HG02884 (cell line): ENCODE data around the gene ZNF444.

Source experiments
- ATAC-seq: cut with Tn5 transposase; IDR thresholded peaks from one replicate; pipeline ENCODE4 v1.9.1; 2021; ENCODE audit warnings: mild to moderate bottlenecking, moderate library complexity; ENCODE audit not compliant: unreplicated experiment

ZNF444 gene

GRCh38 chr19:56106993-56107392 is 34.1 kb upstream of the ZNF444 start:
- ATAC-seq = no peak

GRCh38 chr19:56107626-56108351 is 33.3 kb upstream of the ZNF444 start:
- no peak for ATAC-seq

GRCh38 chr19:56108447-56109195 is 32.5 kb upstream of the ZNF444 start:
- ATAC-seq = no peak

GRCh38 chr19:56109226-56109625 is 31.9 kb upstream of the ZNF444 start:
- no peak for ATAC-seq

- no peak for ATAC-seq
These were observed 30.3 kb upstream of the ZNF444 start for GRCh38 chr19:56110515-56111448.

GRCh38 chr19:56111601-56112312 is 29.3 kb upstream of the ZNF444 start:
- no peak for ATAC-seq

GRCh38 chr19:56112313-56112709 is 28.8 kb upstream of the ZNF444 start:
- no peak for ATAC-seq

- ATAC-seq = no peak
These were observed 27.9 kb upstream of the ZNF444 start for GRCh38 chr19:56113074-56113632.

- no peak for ATAC-seq
These were observed 26.9 kb upstream of the ZNF444 start for GRCh38 chr19:56114051-56114777.

- no peak for ATAC-seq
These were observed 26.3 kb upstream of the ZNF444 start for GRCh38 chr19:56114778-56115110.

- ATAC-seq = no peak
These were observed 25.6 kb upstream of the ZNF444 start for GRCh38 chr19:56115490-56115889.

- ATAC-seq = no peak
These were observed 24.5 kb upstream of the ZNF444 start for GRCh38 chr19:56116606-56117005.

GRCh38 chr19:56117376-56117884 is 23.7 kb upstream of the ZNF444 start:
- ATAC-seq = no peak

GRCh38 chr19:56117889-56118288 is 23.2 kb upstream of the ZNF444 start:
- no peak for ATAC-seq

GRCh38 chr19:56118666-56119581 is 22.2 kb upstream of the ZNF444 start:
- ATAC-seq = no peak

- no peak for ATAC-seq
These were observed 21.5 kb upstream of the ZNF444 start for GRCh38 chr19:56119582-56119978.

- no peak for ATAC-seq
These were observed 21.1 kb upstream of the ZNF444 start for GRCh38 chr19:56120002-56120370.

- no peak for ATAC-seq
These were observed 20.5 kb upstream of the ZNF444 start for GRCh38 chr19:56120371-56121179.
